Measurements from ENCODE around the gene EPHA8.

DNA sequence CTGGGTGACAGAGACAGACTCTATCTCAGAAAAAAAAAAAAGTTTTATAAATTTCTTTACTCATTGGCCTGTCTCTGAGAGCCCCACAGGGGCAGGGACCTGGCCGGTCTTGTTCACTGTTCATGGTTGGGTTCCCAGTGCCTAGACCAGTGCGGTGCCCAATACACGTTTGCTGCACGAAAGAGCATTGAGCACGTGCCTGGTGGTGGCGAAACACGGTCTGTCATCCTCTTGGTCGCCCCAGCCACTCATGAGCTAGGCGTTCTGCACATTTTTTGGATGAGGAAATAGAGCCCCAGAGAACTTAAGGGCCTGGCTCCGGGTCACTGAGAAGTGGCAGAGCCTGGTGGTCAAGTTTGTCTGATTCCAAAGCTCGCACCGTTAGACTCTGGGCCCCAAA is 18.7 kb upstream of the EPHA8 start:
- TF ChIP-seq, protein P1, sequence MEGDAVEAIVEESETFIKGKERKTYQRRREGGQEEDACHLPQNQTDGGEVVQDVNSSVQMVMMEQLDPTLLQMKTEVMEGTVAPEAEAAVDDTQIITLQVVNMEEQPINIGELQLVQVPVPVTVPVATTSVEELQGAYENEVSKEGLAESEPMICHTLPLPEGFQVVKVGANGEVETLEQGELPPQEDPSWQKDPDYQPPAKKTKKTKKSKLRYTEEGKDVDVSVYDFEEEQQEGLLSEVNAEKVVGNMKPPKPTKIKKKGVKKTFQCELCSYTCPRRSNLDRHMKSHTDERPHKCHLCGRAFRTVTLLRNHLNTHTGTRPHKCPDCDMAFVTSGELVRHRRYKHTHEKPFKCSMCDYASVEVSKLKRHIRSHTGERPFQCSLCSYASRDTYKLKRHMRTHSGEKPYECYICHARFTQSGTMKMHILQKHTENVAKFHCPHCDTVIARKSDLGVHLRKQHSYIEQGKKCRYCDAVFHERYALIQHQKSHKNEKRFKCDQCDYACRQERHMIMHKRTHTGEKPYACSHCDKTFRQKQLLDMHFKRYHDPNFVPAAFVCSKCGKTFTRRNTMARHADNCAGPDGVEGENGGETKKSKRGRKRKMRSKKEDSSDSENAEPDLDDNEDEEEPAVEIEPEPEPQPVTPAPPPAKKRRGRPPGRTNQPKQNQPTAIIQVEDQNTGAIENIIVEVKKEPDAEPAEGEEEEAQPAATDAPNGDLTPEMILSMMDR (conservative IDR thresholded peaks at IDR 0.05; ENCODE audit: low read depth, low read length) = no peak
- TF ChIP-seq EZH2phosphoT487 (IDR thresholded peaks at IDR 0.05; ENCODE audit: borderline replicate concordance, low read length) (no peak), EZH2 (IDR thresholded peaks at IDR 0.05; ENCODE audit: low read length, unreplicated experiment) (no peak)

Data from PC-3 (cell line).